ENCODE measurements around the gene ERICH2. TPM values are rescaled to one million over a fixed set of nuclear protein-coding genes. Genes with fewer than 3 reads are reported as not detected.
A peak's percentile ranks its signal among the peaks of the same experiment; 100 is the strongest.

The ERICH2 gene
- total RNA-seq, 2 donors from 2014 or later, result not detected

DNA sequence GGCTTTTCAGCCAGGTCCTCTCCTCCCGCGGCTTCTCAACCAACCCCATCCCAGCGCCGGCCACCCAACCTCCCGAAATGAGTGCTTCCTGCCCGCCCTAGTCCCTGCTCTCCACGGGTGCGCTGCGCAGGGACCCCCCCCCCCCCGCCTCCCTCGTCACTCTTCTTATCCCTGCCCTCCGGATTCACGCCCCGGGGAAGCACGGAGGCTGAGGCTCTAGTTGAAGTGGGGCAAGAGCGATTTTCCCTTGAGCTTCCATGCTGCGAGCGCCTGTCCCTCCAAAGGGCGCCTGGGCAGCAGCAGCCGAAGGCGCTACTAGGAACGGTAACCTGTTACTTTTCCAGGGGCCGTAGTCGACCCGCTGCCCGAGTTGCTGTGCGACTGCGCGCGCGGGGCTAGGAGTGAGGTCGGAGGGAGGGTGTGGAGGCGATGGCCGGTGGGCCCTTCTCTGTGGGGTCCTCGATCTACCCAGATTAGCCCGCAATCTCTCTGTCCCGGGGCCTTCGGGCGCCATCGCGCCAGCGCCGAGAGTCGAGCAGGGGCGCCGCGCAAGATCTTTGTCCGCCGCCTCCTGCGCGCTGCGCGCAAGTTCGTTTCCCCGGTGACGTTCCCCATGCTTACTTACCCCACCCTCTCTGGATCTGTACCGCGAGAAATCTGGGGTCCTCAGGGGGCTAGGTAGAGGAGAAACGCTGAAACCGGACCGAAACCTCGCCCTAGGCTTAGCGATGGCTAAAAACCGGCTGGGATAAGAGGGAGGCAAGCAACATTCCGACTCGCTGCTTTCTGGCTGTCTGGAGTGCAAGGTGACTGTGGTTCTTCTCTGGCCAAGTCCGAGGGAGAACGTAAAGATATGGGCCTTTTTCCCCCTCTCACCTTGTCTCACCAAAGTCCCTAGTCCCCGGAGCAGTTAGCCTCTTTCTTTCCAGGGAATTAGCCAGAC, 47.2 kb downstream of the ERICH2 start:
- peak overlapping the region; percentile 8 to 62 for H3K27ac ChIP-seq
- H3K4me1 ChIP-seq (ENCODE audit: control insufficient read depth in 1 of 2, low read depth in 2 of 2), result peaks cover 23 to 63% of the 10 kb centered on the region in 2 donors
- TF ChIP-seq, protein P1, sequence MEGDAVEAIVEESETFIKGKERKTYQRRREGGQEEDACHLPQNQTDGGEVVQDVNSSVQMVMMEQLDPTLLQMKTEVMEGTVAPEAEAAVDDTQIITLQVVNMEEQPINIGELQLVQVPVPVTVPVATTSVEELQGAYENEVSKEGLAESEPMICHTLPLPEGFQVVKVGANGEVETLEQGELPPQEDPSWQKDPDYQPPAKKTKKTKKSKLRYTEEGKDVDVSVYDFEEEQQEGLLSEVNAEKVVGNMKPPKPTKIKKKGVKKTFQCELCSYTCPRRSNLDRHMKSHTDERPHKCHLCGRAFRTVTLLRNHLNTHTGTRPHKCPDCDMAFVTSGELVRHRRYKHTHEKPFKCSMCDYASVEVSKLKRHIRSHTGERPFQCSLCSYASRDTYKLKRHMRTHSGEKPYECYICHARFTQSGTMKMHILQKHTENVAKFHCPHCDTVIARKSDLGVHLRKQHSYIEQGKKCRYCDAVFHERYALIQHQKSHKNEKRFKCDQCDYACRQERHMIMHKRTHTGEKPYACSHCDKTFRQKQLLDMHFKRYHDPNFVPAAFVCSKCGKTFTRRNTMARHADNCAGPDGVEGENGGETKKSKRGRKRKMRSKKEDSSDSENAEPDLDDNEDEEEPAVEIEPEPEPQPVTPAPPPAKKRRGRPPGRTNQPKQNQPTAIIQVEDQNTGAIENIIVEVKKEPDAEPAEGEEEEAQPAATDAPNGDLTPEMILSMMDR (IDR thresholded peaks at IDR 0.05), result no peak
- DNase-seq (ENCODE audit: low spot score) (no peak), ATAC-seq (ENCODE audit: insufficient number of reproducible peaks, low FRiP score, low read depth) (no peak)
- H3K4me3 ChIP-seq, result peak overlapping the region; percentile 73
- H3K36me3 ChIP-seq, result no peaks in the 10 kb centered on the region
- peaks cover 9% of the 10 kb centered on the region for H3K27me3 ChIP-seq (replicated peaks; ENCODE audit: insufficient read depth)
- no peaks in the 10 kb centered on the region for H3K9me3 ChIP-seq

DNA sequence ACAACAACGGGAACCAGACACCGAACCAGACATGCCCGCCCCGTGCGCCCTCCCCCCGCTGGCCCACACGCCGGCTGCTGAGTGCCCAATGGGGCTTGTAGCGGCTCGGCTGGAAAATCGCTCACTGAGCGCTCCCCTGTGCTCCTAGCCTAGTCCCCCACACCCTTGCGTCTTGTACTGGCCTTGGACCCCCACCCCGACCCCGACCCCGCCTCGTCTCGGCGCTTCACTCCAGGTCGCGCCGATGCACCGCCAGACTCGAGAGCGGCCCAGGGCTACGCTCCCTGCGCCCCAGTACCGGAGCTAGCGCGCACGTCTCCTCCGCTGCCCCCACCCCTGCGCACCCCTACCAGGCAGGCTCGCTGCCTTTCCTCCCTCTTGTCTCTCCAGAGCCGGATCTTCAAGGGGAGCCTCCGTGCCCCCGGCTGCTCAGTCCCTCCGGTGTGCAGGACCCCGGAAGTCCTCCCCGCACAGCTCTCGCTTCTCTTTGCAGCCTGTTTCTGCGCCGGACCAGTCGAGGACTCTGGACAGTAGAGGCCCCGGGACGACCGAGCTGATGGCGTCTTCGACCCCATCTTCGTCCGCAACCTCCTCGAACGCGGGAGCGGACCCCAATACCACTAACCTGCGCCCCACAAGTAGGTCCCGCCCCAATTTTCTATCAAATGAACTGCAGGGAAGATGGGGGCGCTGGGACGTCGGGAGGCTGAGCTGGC, 48.0 kb downstream of the ERICH2 start:
- TF ChIP-seq, protein P1 (IDR thresholded peaks at IDR 0.05), result no peak
- DNase-seq (ENCODE audit: low spot score) (no peak), ATAC-seq (ENCODE audit: insufficient number of reproducible peaks, low FRiP score, low read depth) (no peak)
- Histone ChIP-seq H3K4me1 (ENCODE audit: control insufficient read depth in 1 of 2, low read depth in 2 of 2) (peaks cover 26 to 63% of the 10 kb centered on the region in 2 donors), H3K36me3 (no peaks in the 10 kb centered on the region), H3K27ac (no peak overlapping the region), H3K27me3 (replicated peaks; ENCODE audit: insufficient read depth) (peaks cover 9% of the 10 kb centered on the region), H3K4me3 (peak overlapping the region; percentile 73), H3K9me3 (no peaks in the 10 kb centered on the region)

DNA sequence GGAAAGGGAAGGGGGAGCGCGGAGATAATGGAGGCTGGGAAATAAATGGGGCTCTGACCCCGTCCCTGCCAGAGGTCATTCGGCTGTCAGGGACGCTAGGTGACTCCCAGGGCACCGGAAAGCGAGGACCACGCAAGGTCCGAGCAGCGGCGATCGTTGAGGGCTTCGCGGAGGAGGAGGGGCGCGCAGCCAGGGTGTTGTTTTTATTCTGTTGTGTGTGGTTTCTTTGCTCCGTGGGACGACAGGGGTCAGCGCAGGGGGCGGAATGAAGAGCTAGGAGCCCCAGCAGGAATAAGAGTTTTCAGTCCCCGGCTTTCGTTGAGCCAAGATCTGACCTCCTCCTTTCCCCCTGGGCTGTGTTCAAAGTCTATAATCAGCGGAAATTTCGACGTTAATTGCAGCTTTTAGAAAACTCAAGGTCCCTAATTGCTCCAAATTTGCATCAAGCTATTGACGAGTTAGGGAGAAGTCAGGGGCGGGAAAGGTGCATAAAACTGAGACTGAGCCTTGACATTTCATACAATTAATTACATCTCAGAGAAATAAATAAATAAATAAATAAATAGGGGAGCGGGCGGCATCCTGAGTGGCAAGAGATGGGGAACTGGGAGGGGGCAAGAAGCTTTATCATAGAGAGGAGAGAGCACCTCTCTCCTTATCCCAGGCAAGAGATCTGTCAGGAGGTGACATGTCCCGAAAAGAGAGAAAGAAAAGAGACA, 48.7 kb downstream of the ERICH2 start:
- Histone ChIP-seq H3K4me1 (ENCODE audit: control insufficient read depth in 1 of 2, low read depth in 2 of 2) (peaks cover 26 to 66% of the 10 kb centered on the region in 2 donors), H3K9me3 (no peaks in the 10 kb centered on the region), H3K27ac (no peak overlapping the region), H3K36me3 (no peaks in the 10 kb centered on the region), H3K4me3 (peak overlapping the region; percentile 73), H3K27me3 (replicated peaks; ENCODE audit: insufficient read depth) (peaks cover 9% of the 10 kb centered on the region)
- TF ChIP-seq, protein P1 (IDR thresholded peaks at IDR 0.05), result no peak
- DNase-seq (ENCODE audit: low spot score) (no peak), ATAC-seq (ENCODE audit: insufficient number of reproducible peaks, low FRiP score, low read depth) (no peak)

DNA sequence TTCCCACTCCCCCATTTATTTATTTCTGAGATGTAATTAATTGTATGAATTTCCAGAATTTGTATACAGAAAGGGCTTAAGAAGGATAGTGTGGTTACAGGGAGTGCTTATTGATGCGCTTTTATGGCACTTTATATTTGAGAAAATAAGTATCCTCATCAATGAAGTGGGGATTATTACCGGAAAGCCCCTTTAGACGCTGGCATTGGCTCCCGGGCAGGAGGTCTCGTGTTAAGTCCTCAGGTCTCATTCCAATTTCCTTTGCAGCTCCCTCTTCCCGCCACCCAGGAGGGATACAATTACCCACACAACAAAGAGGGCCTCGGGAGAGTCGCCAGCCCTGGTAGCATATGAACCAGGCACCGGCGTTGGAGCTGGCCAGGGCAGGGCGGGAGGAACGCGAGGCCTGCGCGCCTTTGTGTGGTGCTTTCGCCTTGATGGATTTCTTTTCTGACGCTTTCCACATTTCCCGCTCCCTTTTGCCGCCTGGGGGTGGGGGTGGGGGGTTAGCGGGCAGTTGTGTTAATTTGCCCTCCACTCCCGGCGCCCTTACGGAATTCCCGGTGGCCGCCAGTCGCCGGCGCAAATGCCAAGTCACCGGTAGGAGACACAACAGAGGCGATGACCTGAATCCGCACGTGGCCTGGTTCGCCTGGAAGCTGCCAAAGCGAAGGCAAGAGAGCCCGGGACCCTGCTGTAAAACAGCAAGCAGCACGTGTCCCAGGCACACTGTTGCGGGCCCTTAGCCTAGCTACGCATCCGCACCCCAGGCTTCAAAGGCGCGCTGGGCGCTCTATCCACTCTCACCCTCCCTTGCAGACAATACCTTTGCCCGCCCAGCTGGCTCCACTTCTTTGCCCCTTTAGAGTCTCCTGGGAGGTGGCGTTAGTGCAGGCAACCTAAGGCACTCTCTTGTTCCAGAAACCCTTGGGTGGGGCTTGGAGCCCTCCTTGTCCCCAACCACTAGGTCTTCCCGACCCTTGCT, 49.8 kb downstream of the ERICH2 start:
- Histone ChIP-seq H3K4me3 (peak overlapping the region; percentile 9), H3K4me1 (ENCODE audit: control insufficient read depth in 1 of 2, low read depth in 2 of 2) (peaks cover 26 to 73% of the 10 kb centered on the region in 2 donors), H3K9me3 (no peaks in the 10 kb centered on the region), H3K27ac (no peak overlapping the region), H3K27me3 (replicated peaks; ENCODE audit: insufficient read depth) (peaks cover 9% of the 10 kb centered on the region), H3K36me3 (no peaks in the 10 kb centered on the region)
- TF ChIP-seq, protein P1 (IDR thresholded peaks at IDR 0.05), result no peak
- ATAC-seq (ENCODE audit: insufficient number of reproducible peaks, low FRiP score, low read depth), result no peak
- DNase-seq (ENCODE audit: low spot score), result no peak
